T-helper 2 cell treated with Interferon-gamma antibody and Interleukin-4, amounts not matched to agents 5 μg/mL and 100 μg/mL, for 36 hours (primary cell): ENCODE data around the gene L3HYPDH.

Experiments used
- DNase-seq: peaks from one replicate; pipeline ENCODE4 v3.0.0; 2021; ENCODE audit warnings: low spot score
- H3K27ac Mint-ChIP-seq: one replicate; pipeline ENCODE4 v1.8.0; 2021; ENCODE audit warnings: mild to moderate bottlenecking, mixed read lengths
- H3K27me3 Mint-ChIP-seq: one replicate; pipeline ENCODE4 v1.8.0; 2021; ENCODE audit warnings: low read depth, mixed read lengths
- H3K36me3 Mint-ChIP-seq: one replicate; pipeline ENCODE4 v1.8.0; 2021; ENCODE audit warnings: low read depth, mixed read lengths
- H3K4me1 Mint-ChIP-seq: one replicate; pipeline ENCODE4 v1.8.0; 2021; ENCODE audit warnings: low read depth, mixed read lengths
- H3K4me3 Mint-ChIP-seq: one replicate; pipeline ENCODE4 v1.8.0; 2022; ENCODE audit warnings: mild to moderate bottlenecking, moderate library complexity, mixed read lengths
- H3K9me3 Mint-ChIP-seq: one replicate; pipeline ENCODE4 v1.8.0; 2021; ENCODE audit warnings: mixed read lengths

The L3HYPDH gene

DNA sequence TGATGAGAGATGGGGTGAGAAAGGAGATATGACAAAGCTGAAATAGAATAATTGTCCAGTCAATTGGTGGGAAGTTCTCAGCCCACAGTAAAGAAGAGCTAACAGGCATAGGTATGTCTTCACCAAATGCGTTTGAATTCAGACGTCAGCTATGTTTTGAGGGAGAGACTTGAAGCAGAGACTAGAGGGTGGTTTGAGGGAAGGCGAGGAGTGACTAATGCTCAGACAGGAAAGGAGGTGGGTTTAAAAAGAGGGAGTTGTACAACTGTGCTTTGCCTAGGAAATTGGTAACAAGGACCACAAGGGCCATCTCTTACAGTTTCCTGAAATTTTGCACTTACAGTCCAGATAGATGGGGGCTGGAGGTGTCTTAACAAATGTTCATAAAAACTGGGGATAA is 6.5 kb upstream of the L3HYPDH start:
- H3K36me3 Mint-ChIP-seq, result peaks cover 48% of the 10 kb centered on the region
- no peak for DNase-seq
- no peaks in the 10 kb centered on the region for H3K27me3 Mint-ChIP-seq
- H3K4me3 Mint-ChIP-seq, result no peak overlapping the region
- H3K9me3 Mint-ChIP-seq, result no peaks in the 10 kb centered on the region
- peaks cover 23% of the 10 kb centered on the region for H3K4me1 Mint-ChIP-seq
- no peak overlapping the region for H3K27ac Mint-ChIP-seq

DNA sequence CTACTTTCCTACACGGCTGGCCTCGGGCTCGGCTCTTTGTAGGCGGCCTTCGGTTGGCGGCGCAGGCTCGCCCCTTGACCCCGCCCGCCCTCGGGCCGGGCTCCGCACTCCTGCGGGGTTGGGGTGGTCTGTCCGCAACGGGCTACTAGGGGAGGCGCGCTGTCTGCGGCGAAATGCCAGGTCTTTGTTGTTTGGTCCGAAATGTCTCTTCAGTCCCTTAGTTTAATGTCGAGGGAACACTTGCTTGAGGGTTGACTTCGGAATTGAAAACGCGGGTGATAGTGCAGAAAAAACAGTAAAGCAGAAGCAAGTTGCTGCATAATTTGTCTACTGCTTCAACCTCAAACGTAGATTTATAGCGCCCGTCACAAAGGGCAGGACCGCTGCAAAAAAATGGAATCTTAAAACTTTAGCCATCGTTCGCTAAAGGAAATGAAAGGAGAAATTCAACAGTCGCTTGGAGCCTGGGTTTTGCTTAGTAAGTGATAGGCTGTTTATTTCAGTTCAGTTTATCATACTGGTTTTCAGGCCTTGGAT is 499 bp upstream of the L3HYPDH start:
- DNase-seq, result no peak
- no peaks in the 10 kb centered on the region for H3K9me3 Mint-ChIP-seq
- H3K27ac Mint-ChIP-seq, result peak overlapping the region; percentile 89
- peaks cover 19% of the 10 kb centered on the region for H3K36me3 Mint-ChIP-seq
- H3K4me1 Mint-ChIP-seq, result peaks cover 51% of the 10 kb centered on the region
- H3K4me3 Mint-ChIP-seq, result peak overlapping the region; percentile 95
- no peaks in the 10 kb centered on the region for H3K27me3 Mint-ChIP-seq

DNA sequence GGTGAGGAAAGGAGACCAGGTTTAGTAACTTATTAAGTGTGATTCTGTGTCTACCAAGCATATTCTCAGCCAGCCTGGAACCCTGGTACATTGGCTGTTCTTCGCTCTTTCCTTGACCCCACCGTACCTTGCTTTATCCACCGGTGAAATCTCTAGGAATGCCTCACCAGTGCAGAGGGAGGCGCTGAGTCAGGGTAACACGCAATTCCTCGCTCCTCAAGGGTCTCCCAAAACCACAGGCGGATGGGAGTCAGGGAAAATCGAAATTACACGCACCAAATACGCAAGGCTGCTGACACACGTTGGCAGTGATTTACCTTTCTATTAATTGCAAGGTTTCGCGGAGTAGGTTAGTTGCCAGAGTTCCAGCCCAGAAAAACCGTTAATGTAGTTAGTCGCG is 845 bp downstream of the L3HYPDH start:
- Mint-ChIP-seq H3K27me3 (no peaks in the 10 kb centered on the region), H3K4me3 (peak overlapping the region; percentile 95), H3K27ac (peak overlapping the region; percentile 67), H3K4me1 (peaks cover 42% of the 10 kb centered on the region), H3K36me3 (peaks cover 11% of the 10 kb centered on the region), H3K9me3 (no peaks in the 10 kb centered on the region)
- no peak for DNase-seq

DNA sequence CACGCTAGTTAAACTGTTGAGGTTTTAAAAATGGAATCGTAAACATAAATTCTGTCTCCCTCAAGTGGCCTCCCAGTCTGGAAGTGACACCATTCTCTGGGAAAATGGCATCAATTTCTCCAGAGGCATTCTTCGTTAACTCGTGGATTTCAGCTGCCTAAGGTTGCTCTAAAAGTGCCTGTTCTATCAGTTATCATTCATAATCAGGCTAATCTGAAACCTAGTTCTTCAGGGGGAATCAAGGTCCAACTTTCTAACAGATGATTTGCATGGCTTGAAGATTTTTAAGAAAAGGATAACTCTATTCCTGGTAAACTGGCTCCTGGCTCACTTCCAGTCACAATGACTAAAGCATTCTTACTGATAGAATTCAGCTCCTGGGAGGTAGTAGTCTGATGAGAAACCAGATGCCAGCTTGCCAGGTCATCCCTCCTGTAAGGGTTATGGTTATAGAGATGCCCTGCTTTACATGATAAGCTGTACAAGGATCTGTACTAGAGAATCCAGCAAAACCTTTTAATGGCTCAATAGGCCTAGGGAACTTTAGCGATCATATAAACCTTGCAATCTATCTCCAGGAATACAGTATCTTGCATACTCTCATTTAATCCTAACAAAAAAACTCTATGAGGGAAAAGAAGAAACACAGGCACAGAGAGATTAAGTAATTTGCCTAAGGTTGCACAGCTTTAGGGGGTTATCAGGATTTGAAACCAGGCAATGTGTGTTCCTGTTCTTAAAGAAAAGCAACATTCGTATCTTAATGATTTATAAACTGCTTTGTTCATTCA is 1.5 kb downstream of the L3HYPDH start:
- peaks cover 40% of the 10 kb centered on the region for H3K4me1 Mint-ChIP-seq
- peak overlapping the region; percentile 95 for H3K4me3 Mint-ChIP-seq
- DNase-seq, result no peak
- peak overlapping the region; percentile 61 for H3K27ac Mint-ChIP-seq
- peaks cover 10% of the 10 kb centered on the region for H3K36me3 Mint-ChIP-seq
- no peaks in the 10 kb centered on the region for H3K27me3 Mint-ChIP-seq
- H3K9me3 Mint-ChIP-seq, result no peaks in the 10 kb centered on the region

DNA sequence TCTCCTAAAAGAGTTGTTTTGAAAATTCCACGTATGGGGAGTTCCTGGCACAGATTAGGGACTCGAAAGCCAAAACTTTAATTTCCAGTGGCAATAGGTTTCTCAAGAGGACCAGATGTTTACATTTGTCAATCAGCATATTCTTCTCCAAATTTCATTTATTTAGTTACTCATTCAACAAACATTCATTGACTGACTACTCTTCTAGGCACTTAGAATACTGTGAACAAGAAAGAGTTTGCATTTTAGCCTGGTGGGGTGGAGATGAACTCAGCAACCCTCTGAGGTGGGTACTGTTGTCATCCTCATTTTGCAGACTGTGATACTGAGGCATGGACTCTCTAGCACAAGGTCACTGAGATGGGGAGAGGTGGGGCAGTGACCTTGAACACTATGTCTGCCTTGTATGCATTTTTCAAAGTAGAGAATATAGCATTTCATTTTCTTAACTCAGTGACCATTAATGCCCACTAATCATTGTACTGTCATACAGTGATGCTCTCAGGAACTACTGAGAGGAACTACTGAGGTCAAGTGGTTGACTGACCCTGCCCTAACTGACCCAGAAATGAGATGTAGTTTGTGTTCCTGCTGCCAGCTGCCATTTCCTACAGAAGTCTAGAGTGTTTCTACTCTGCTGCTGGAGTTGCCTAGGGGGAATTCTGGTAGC is 2.2 kb downstream of the L3HYPDH start:
- Mint-ChIP-seq H3K4me3 (peak overlapping the region; percentile 95), H3K36me3 (peaks cover 10% of the 10 kb centered on the region), H3K27me3 (no peaks in the 10 kb centered on the region), H3K27ac (peak overlapping the region; percentile 45), H3K9me3 (no peaks in the 10 kb centered on the region), H3K4me1 (peaks cover 40% of the 10 kb centered on the region)
- DNase-seq, result no peak

DNA sequence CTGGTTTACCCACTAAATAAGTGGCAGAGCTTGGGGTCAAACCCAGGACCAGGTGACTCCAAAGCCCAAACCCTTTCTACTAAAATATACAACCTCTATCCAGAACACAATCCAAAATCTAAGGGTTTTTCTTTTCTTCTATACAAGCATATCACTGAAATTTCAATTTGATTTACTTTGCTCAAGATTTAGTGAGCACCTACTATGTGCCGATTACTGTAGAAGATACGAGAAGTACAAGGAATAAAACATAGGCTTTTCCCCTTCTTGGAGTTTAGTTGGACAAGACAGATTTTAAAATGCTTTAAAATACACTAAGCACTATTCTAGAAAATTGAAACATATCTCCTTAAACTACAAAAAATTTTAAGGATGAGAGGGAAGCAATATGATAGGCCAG is 2.8 kb downstream of the L3HYPDH start:
- H3K4me1 Mint-ChIP-seq, result peaks cover 39% of the 10 kb centered on the region
- no peaks in the 10 kb centered on the region for H3K27me3 Mint-ChIP-seq
- H3K36me3 Mint-ChIP-seq, result peaks cover 10% of the 10 kb centered on the region
- H3K4me3 Mint-ChIP-seq, result peak overlapping the region; percentile 47
- H3K27ac Mint-ChIP-seq, result peak overlapping the region; percentile 6
- no peak for DNase-seq
- no peaks in the 10 kb centered on the region for H3K9me3 Mint-ChIP-seq

DNA sequence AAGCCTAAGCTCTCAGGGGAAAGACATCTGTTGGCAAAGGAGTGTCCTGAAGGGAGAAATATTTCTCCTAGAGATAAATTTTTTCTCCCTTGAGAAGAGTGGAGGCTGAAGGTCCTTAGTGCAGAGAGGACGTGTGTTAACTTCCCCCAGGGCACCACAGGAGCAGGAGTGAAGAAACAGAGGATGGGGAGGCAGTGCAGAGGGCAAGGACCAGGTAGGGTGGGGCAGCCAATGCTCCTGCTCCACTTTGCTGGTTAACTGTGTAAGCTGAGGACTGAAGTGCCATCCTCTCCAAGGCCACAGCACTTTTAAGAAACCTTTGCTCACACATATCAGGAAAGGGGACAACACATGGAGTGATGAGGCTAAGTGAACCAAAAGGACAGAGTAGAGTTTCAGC is 4.0 kb downstream of the L3HYPDH start:
- Mint-ChIP-seq H3K36me3 (peaks cover 12% of the 10 kb centered on the region), H3K27me3 (no peaks in the 10 kb centered on the region), H3K27ac (no peak overlapping the region), H3K4me3 (peak overlapping the region; percentile 52), H3K4me1 (peaks cover 32% of the 10 kb centered on the region), H3K9me3 (no peaks in the 10 kb centered on the region)
- no peak for DNase-seq

DNA sequence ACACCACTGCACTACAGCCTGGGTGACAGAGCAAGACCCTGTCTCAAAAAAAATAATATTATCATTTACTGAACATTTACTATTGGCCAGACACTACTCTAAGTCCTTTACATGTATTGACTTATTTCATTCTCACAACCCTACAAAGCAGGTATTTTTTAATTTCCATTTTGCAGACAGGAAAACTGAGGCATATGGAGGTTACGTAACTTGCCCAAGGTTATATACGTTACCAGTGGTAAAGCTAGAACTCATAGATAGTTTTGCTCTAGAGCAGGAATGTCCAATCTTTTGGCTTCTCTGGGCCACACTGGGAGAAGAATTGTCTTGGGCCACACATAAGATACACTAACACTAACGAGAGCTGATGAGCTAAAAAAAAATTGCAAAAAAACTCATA is 5.7 kb downstream of the L3HYPDH start:
- peaks cover 17% of the 10 kb centered on the region for H3K36me3 Mint-ChIP-seq
- DNase-seq, result no peak
- no peaks in the 10 kb centered on the region for H3K27me3 Mint-ChIP-seq
- H3K27ac Mint-ChIP-seq, result no peak overlapping the region
- H3K4me3 Mint-ChIP-seq, result no peak overlapping the region
- H3K4me1 Mint-ChIP-seq, result peaks cover 31% of the 10 kb centered on the region
- no peaks in the 10 kb centered on the region for H3K9me3 Mint-ChIP-seq

DNA sequence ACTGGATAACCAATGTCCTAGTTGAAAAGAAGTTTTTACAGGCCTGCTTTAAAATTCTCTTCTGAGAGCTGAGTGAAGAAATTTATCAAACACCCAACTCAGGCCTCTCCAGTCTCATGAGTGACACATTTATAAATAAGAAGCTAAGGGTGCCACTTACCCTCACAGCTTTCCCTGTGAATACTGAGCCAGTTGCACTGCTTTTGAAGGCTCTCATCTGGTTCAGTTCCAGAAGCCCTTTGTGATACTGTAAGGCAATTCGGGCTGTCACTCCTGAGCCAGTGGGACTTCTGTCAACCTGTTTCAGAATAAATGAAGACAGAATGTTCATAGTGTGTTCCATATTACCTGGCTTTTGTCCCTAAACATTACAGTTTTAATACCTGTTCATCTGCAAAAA is 8.5 kb downstream of the L3HYPDH start:
- DNase-seq, result no peak
- Mint-ChIP-seq H3K4me1 (peaks cover 8% of the 10 kb centered on the region), H3K27me3 (no peaks in the 10 kb centered on the region), H3K4me3 (no peak overlapping the region), H3K27ac (no peak overlapping the region), H3K36me3 (peaks cover 20% of the 10 kb centered on the region), H3K9me3 (no peaks in the 10 kb centered on the region)

DNA sequence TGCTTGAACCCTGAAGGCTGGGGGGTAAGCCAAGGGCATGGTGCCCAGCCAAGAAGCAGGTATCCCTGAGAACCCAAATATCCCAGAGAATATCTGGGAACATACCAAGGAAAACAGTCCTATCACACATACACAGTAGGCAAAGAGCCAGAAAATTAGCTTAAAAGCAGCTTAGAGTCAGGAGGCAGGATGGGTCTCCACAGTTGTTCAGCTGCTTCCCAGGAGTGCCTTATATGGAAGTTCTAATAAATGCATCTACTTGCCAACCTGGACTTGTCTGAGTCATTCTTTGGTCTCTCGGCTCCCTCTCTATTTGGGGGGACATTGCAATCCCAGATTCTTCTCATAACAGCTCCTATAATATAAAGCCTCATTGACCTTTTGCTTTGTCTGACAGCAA is 10.0 kb downstream of the L3HYPDH start:
- Mint-ChIP-seq H3K9me3 (no peaks in the 10 kb centered on the region), H3K36me3 (peaks cover 18% of the 10 kb centered on the region), H3K27ac (no peak overlapping the region), H3K27me3 (no peaks in the 10 kb centered on the region), H3K4me3 (no peak overlapping the region), H3K4me1 (no peaks in the 10 kb centered on the region)
- DNase-seq, result no peak

DNA sequence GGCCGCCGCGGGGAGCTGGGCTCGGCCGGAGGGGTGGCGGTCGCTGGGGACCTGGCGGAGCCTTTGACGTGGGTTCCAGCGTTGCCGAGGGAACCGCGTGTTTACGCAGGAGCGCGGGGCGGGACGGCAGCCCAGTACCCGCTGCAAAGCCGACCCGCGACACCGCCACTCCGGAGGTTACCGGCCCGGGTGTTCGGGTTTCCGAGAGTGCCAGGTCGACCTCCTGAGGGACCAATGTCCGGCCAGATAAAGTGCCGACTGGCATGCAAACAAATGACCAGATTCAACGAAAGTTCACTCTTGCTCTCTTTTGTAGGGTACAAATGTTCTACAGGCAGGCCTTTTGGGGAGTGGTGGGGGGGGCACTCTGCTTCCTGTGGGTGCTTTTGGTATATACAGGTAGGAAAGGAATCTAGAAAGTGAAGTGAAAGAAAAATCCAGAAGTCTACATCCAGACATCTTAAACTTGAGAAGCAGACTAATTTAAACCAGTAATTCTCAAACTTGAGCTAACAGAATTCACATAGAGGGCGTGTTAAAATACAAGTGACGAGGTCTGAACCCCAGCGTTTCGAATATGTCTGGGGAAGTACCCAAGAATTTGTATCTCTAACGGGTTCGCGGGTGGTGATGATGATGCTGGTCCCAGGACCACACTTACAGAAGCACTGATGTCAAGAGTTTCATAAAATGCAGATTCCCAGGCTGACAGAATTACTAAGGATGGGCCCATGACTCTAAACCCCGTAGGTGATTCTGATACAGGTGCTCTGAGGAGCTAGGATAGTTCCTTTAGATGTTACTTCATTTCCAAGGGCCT is 18.7 kb downstream of the L3HYPDH start, which contains the start of gene GPR135:
TSS of gene GPR135 (minus strand) at position 65 of the 820 bp plus-strand sequence. CDS start 154 bp downstream, outside the sequence.
- no peak for DNase-seq
- Mint-ChIP-seq H3K4me1 (peaks cover 6% of the 10 kb centered on the region), H3K36me3 (peaks cover 2% of the 10 kb centered on the region), H3K4me3 (peak within 1 kb of the TSS; percentile 85), H3K27ac (peak within 1 kb of the TSS; percentile 60), H3K27me3 (peaks cover 8% of the 10 kb centered on the region), H3K9me3 (no peaks in the 10 kb centered on the region)

DNA sequence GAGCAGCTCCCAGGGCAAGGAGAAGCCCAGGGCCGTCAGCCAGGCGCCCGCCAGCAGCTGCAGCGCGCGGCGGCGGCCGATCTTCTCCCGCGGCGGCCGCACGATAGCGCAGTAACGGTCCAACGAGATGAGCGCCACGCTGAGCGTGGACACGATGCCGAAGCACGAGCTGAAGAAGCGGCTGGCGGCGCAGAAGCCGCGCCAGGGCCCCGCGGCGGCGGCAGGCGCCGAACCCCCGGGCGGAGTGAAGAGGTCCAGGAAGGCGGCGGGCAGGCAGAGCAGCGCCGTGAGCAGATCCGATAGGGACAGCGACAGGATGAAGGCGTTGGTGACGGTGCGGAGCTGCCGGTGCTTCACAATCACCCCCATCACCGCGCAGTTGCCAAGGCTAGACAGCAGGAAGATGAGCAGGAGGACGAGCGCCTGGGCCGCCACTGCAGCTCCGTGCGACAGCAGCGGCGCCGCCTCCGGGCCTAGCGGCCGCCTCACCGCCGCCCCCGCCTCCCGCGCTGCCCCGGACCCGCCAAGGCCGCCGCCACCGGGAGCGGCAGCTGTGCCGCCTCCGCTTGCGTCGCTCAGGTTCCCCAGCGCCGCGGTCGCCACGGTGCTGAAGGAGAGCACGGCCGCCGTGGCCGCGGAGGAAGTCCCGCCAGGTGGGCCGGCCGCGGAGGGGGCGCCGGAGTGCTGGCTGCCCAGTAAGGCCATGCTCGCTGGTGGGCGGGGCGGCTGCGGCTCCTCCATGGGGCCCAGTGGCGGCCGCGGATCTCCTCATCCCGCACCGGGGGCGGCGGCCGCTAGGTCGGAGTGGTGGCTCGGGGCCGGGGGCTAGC is 19.5 kb downstream of the L3HYPDH start:
- peak; percentile 59 for DNase-seq
- Mint-ChIP-seq H3K36me3 (peaks cover 2% of the 10 kb centered on the region), H3K27me3 (peaks cover 10% of the 10 kb centered on the region), H3K27ac (no peak overlapping the region), H3K4me1 (peaks cover 6% of the 10 kb centered on the region), H3K9me3 (no peaks in the 10 kb centered on the region), H3K4me3 (peak overlapping the region; percentile 85)
